Hepatocyte (in vitro differentiated cells): ENCODE data around the gene VSTM2L.

Experiments
- EZH2 ChIP-seq: fragments of 200-600 bp; sonication (generic); IDR thresholded peaks from 2 replicates; pipeline ENCODE4 v1.6.1; 2016; ENCODE audit warnings: antibody characterized with exemption, mild to moderate bottlenecking, borderline replicate concordance
- TF ChIP-seq, protein P1 (sequence below): fragments of 200-600 bp; sonication (generic); IDR thresholded peaks from 2 replicates; pipeline ENCODE4 v1.5.1; 2016; ENCODE audit warnings: antibody characterized with exemption, mild to moderate bottlenecking; ENCODE audit not compliant: poor library complexity

GRCh38 chr20:37881601-37882343 lies 21.2 kb upstream of the VSTM2L start:
- TF ChIP-seq, protein P1, sequence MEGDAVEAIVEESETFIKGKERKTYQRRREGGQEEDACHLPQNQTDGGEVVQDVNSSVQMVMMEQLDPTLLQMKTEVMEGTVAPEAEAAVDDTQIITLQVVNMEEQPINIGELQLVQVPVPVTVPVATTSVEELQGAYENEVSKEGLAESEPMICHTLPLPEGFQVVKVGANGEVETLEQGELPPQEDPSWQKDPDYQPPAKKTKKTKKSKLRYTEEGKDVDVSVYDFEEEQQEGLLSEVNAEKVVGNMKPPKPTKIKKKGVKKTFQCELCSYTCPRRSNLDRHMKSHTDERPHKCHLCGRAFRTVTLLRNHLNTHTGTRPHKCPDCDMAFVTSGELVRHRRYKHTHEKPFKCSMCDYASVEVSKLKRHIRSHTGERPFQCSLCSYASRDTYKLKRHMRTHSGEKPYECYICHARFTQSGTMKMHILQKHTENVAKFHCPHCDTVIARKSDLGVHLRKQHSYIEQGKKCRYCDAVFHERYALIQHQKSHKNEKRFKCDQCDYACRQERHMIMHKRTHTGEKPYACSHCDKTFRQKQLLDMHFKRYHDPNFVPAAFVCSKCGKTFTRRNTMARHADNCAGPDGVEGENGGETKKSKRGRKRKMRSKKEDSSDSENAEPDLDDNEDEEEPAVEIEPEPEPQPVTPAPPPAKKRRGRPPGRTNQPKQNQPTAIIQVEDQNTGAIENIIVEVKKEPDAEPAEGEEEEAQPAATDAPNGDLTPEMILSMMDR, result no peak
- TF ChIP-seq EZH2, result no peak
